ENCODE data around the gene CSK.

The CSK gene

DNA sequence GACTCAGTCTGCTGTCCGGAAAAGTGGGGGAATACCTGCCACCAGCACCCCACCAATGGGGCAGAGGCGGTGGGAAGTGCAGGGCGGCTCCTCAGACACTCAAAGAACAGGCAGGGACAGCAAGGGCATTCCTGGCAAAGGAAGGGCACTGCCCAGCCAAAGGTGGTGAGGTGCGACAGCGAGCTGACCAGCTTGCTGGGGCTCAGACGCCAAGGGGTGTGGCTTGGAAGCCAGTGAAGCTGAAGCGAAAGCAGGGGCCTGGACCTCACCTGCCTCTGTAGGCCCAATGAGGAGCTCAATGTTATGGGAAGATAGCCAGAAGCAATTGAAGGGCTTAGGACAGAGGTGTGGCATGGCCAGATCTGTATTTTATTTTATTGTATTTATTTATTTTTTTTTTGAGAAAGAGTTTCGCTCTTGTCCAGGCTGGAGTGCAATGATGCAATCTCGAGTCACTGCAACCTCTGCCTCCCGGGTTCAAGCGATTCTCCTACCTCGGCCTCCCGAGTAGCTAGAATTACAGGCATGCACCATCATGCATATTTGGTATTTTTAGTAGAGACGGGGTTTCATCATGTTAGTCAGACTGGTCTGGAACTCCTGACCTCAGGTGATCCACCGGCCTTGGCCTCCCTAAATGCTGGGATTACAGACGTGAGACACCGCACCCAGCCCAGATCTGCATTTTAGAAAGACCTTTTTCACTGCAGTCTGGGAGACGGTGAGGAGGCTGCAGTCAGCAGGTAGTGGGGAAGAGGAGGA is 26.4 kb downstream of the CSK start:
- DNase-seq (ENCODE audit: low read depth, low spot score), result no peak
- Histone ChIP-seq H3K27ac (no peak overlapping the region), H3K9me3 (ENCODE audit: low read depth, low read length) (no peaks in the 10 kb centered on the region), H3K4me3 (no peak overlapping the region), H3K9ac (ENCODE audit: insufficient read length) (no peak overlapping the region), H3K36me3 (ENCODE audit: insufficient read depth, low read length) (peaks cover 3% of the 10 kb centered on the region; the same call in 1 of the 2 replicates)
- TF ChIP-seq EZH2 (IDR thresholded peaks at IDR 0.05), result no peak
- no peak for TF ChIP-seq POLR2AphosphoS5 (IDR thresholded peaks at IDR 0.05; ENCODE audit: borderline replicate concordance, low read depth, low read length)
- TF ChIP-seq FOXP2 (optimal IDR thresholded peaks at IDR 0.05; ENCODE audit: control extremely low read depth, extremely low read length, insufficient read depth), result no peak

DNA sequence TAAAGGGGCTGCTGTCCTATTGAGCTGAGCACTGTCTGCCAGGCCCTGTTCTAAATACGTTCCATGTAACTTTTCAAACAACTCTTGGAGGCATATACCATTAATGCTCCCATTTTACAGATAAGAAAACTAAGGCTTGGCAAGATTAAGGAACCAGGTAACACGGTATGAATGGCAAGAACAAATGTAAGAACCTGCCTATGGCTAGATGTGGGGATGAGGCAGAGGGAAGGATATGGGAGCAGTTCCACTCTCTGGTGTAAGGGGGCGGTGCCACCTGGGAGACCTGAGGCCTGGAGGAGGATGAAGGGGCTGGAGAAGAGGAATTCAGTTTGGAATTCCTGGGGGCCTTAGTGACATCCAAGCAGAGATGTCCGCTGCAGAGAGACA is 27.0 kb downstream of the CSK start:
- no peak overlapping the region for H3K4me3 ChIP-seq
- TF ChIP-seq EZH2 (IDR thresholded peaks at IDR 0.05) (no peak), POLR2AphosphoS5 (IDR thresholded peaks at IDR 0.05; ENCODE audit: borderline replicate concordance, low read depth, low read length) (no peak)
- DNase-seq (ENCODE audit: low read depth, low spot score), result no peak
- H3K36me3 ChIP-seq (ENCODE audit: insufficient read depth, low read length), result no peaks in the 10 kb centered on the region; the same call in 1 of the 2 replicates
- no peaks in the 10 kb centered on the region for H3K9me3 ChIP-seq (ENCODE audit: low read depth, low read length)
- no peak overlapping the region for H3K9ac ChIP-seq (ENCODE audit: insufficient read length)
- no peak overlapping the region for H3K27ac ChIP-seq

DNA sequence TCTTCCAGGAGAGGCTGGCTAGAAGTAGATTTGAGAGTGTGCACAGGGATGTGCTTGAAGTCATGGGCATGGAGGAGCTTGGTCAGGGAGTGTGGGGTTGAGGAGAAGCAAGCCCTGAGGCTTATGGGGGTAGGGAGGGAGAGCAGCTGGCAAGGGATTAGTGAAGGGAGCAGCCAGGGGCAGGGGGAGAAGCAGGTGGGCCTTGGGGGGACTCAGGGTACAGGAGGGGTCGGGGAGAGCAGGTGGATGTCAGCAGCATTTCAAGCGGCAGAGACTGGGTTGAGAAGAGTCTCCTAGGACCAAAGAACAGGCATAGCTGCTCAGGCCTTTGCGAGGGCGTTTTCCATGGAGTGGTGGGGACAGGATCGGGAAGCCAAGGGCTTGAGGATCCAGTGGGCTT is 27.4 kb downstream of the CSK start:
- Histone ChIP-seq H3K27ac (no peak overlapping the region), H3K9me3 (ENCODE audit: low read depth, low read length) (no peaks in the 10 kb centered on the region), H3K36me3 (ENCODE audit: insufficient read depth, low read length) (no peaks in the 10 kb centered on the region), H3K4me3 (no peak overlapping the region), H3K9ac (ENCODE audit: insufficient read length) (no peak overlapping the region)
- no peak for DNase-seq (ENCODE audit: low read depth, low spot score)
- TF ChIP-seq POLR2AphosphoS5 (IDR thresholded peaks at IDR 0.05; ENCODE audit: borderline replicate concordance, low read depth, low read length), result no peak
- no peak for TF ChIP-seq EZH2 (IDR thresholded peaks at IDR 0.05)
- no peak for TF ChIP-seq FOXP2 (optimal IDR thresholded peaks at IDR 0.05; ENCODE audit: control extremely low read depth, extremely low read length, insufficient read depth)

DNA sequence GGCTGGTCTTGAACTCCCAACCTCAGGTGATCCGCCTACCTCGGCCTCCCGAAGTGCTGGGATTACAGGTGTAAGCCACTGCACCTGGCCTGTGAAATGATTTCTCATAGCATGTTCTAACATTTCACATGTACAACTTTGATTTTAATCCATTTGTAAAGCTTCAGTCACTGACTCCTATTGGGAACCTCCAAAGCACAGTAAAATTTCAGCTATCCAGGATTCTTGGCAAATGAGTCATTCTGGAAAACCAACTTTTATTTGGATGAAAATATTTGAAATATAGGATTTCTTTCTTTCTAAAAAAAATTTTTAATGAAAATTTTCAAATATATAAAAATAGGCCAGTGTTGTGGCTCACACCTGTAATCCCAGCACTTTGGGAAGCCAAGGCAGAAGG is 28.1 kb downstream of the CSK start:
- TF ChIP-seq FOXP2 (optimal IDR thresholded peaks at IDR 0.05; ENCODE audit: control extremely low read depth, extremely low read length, insufficient read depth), result no peak
- no peak for TF ChIP-seq POLR2AphosphoS5 (IDR thresholded peaks at IDR 0.05; ENCODE audit: borderline replicate concordance, low read depth, low read length)
- no peak for TF ChIP-seq EZH2 (IDR thresholded peaks at IDR 0.05)
- no peak for DNase-seq (ENCODE audit: low read depth, low spot score)
- Histone ChIP-seq H3K27ac (no peak overlapping the region), H3K4me3 (no peak overlapping the region), H3K36me3 (ENCODE audit: insufficient read depth, low read length) (no peaks in the 10 kb centered on the region), H3K9ac (ENCODE audit: insufficient read length) (no peak overlapping the region), H3K9me3 (ENCODE audit: low read depth, low read length) (no peaks in the 10 kb centered on the region)

DNA sequence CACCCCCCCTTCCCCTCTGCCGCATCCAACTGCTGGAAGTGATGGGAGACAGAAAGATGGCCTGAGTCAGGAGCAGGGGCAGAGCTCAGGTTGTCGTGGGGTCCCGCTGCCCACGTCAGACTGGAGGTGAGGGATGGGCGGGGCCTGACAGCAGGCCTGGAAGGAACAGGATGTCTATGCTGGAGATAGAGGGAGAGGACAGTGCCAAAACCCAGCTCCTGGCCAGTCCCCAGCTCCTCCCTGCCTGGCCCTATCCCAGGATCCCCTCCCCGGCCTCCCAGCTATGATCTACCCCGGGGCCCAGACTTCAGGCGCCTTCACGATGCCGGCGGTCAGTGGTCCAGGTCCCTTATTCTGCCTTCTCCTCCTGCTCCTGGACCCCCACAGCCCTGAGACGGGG is 30.7 kb downstream of the CSK start, which contains the start of gene LMAN1L:
TSS of gene LMAN1L (plus strand) at position 303 of the 400 bp plus-strand sequence. CDS start at position 323, 20 bp downstream.
- Histone ChIP-seq H3K9me3 (ENCODE audit: low read depth, low read length) (no peaks in the 10 kb centered on the region), H3K9ac (ENCODE audit: insufficient read length) (no peak within 1 kb of the TSS), H3K27ac (no peak within 1 kb of the TSS), H3K4me3 (no peak within 1 kb of the TSS), H3K36me3 (ENCODE audit: insufficient read depth, low read length) (no peaks in the 10 kb centered on the region)
- TF ChIP-seq POLR2AphosphoS5 (IDR thresholded peaks at IDR 0.05; ENCODE audit: borderline replicate concordance, low read depth, low read length) (no peak), EZH2 (IDR thresholded peaks at IDR 0.05) (no peak), FOXP2 (optimal IDR thresholded peaks at IDR 0.05; ENCODE audit: control extremely low read depth, extremely low read length, insufficient read depth) (no peak)
- DNase-seq (ENCODE audit: low read depth, low spot score), result no peak

DNA sequence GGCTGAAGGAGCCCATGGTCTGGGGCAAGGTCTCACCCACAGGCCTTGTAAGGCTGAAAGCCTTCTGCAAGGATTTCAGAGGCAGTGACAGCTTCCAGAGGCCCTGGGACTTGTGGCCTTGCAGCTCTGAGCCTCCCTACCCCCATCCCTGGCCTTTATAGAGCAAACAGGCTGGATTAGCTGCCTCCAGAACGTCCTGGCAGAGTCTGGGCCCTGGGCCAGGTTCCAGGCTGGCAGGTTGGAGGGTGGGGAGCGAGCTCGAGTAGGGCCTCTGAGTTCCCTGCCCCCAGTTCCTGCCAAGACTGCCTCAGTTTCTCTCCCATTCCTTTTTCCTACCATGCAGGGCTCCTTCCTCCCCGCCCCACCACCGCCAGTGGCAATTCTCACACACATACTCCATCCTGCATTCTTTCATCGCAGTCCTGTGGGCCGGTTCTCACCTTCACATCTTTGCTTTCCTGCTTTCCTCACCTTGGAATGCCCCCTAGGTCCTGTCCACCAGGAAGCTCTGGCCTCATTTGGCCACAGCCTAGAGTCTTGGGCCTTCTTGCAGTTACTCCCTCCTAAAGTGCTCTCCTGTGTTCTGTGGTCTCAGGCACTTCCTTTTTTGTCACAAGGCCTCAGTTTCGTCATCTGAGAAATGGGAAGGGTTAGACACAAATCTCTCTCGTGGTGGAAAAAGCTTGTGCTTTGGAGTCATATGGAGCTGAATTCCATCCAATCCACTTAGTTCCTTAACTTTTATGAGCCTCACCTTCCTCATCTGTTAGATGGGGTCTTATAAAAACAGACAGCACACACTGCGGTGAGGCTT is 33.4 kb downstream of the CSK start:
- TF ChIP-seq EZH2 (IDR thresholded peaks at IDR 0.05) (no peak), FOXP2 (optimal IDR thresholded peaks at IDR 0.05; ENCODE audit: control extremely low read depth, extremely low read length, insufficient read depth) (no peak), POLR2AphosphoS5 (IDR thresholded peaks at IDR 0.05; ENCODE audit: borderline replicate concordance, low read depth, low read length) (no peak)
- no peak overlapping the region for H3K27ac ChIP-seq
- H3K9me3 ChIP-seq (ENCODE audit: low read depth, low read length), result no peaks in the 10 kb centered on the region
- H3K4me3 ChIP-seq, result no peak overlapping the region
- no peaks in the 10 kb centered on the region for H3K36me3 ChIP-seq (ENCODE audit: insufficient read depth, low read length)
- no peak overlapping the region for H3K9ac ChIP-seq (ENCODE audit: insufficient read length)
- no peak for DNase-seq (ENCODE audit: low read depth, low spot score)

DNA sequence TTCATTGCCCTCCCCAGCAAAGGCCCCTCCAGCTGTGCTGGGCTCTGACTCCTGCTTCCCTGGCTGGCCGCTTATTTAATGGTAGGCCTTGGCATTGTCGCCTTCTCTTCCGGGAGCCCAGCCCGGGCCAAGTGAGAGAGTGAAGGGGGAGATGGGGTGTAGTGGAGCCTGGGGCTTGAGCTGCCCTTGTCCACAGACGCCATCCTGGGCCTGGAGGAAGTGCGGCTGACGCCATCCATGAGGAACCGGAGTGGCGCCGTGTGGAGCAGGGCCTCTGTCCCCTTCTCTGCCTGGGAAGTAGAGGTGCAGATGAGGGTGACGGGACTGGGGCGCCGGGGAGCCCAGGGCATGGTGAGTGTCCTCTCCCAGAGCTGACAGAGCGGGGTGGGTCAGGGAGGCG is 34.1 kb downstream of the CSK start:
- no peak overlapping the region for H3K9ac ChIP-seq (ENCODE audit: insufficient read length)
- no peak for TF ChIP-seq FOXP2 (optimal IDR thresholded peaks at IDR 0.05; ENCODE audit: control extremely low read depth, extremely low read length, insufficient read depth)
- H3K27ac ChIP-seq, result no peak overlapping the region

DNA sequence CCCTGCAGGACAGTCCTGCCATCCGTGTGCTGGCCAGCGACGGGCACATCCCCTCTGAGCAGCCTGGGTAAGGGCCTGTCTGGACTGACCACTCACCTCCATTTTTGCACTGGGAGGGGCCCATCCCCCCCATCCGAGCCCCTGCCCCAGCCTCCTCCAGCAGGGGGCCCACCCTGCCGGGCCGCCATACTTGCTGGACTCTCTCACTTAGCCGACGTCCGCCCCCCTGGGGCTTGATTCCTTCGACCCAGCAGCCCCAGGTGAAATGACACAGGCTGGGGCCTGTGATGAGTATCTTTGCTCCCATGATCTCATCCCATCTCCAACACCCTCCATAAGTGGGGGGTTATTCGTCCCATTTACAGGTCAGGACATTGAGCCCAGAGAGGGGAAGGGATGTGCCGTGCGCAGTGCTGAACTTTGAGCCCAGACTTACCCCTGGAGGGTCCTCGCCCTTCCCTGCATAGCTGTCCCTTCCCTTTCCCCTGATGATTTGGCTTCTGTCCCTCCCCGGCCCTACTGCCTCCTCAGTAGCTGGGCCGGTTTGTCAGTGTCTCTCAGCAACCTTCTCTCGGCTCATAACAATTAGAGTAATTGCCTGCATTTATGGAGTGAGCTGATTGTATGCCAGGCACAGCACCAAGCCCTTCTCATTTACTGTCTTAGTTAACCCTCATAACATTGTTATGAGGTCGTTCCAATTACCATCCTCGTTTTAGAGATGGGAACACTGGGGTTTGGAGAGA is 34.9 kb downstream of the CSK start:
- Histone ChIP-seq H3K4me3 (no peak overlapping the region), H3K9ac (ENCODE audit: insufficient read length) (no peak overlapping the region), H3K27ac (no peak overlapping the region), H3K9me3 (ENCODE audit: low read depth, low read length) (no peaks in the 10 kb centered on the region), H3K36me3 (ENCODE audit: insufficient read depth, low read length) (no peaks in the 10 kb centered on the region)
- no peak for DNase-seq (ENCODE audit: low read depth, low spot score)
- no peak for TF ChIP-seq FOXP2 (optimal IDR thresholded peaks at IDR 0.05; ENCODE audit: control extremely low read depth, extremely low read length, insufficient read depth)
- no peak for TF ChIP-seq EZH2 (IDR thresholded peaks at IDR 0.05)
- TF ChIP-seq POLR2AphosphoS5 (IDR thresholded peaks at IDR 0.05; ENCODE audit: borderline replicate concordance, low read depth, low read length), result no peak

More for the DNA sequence above, 34.1 kb downstream of the CSK start:
- no peaks in the 10 kb centered on the region for H3K36me3 ChIP-seq (ENCODE audit: insufficient read depth, low read length)
- no peak for DNase-seq (ENCODE audit: low read depth, low spot score)
- H3K4me3 ChIP-seq, result no peak overlapping the region
- H3K9me3 ChIP-seq (ENCODE audit: low read depth, low read length), result no peaks in the 10 kb centered on the region
